A673 (cell line): ENCODE measurements around the gene IMMP2L. TPM values are rescaled to one million over a fixed set of nuclear protein-coding genes. Genes with fewer than 3 reads are reported as not detected.

Experiments
- BruUV-seq: library from RNA; stranded (reverse); fragments of 400-500 nt; replicated peaks from 2 replicates; lab custom pipeline; 2021; lab: Mats Ljungman, UMichigan
- CTCF ChIA-PET: fragments of 300-600 bp; sonication (Branson Sonifier 250); formaldehyde crosslinking; loops from one replicate; lab custom pipeline; 2022; ENCODE audit warnings: antibody characterized with exemption; lab: Charles Lee
- POLR2A ChIA-PET: fragments of 300-600 bp; sonication (Branson Sonifier 250); formaldehyde crosslinking; loops from one replicate; lab custom pipeline; 2022; ENCODE audit warnings: antibody characterized with exemption; ENCODE audit not compliant: low non-redundant PET; lab: Charles Lee
- DNase-seq: peaks from one replicate; pipeline ENCODE4 v3.0.0-alpha.2; 2015; ENCODE audit warnings: low spot score
- H3K27ac ChIP-seq: fragments of 200-600 bp; sonication (generic); 2 replicates; pipeline ENCODE4 v1.5.1; 2016; ENCODE audit warnings: mixed run types, low read depth, mild to moderate bottlenecking, mixed read lengths, antibody characterized with exemption, low read length; ENCODE audit not compliant: poor library complexity, severe bottlenecking
- H3K27me3 ChIP-seq: fragments of 200-600 bp; sonication (generic); replicated peaks from 2 replicates; pipeline ENCODE4 v1.6.1; 2017; ENCODE audit warnings: mixed run types, low read depth, mild to moderate bottlenecking, mixed read lengths, antibody characterized with exemption, low read length; ENCODE audit not compliant: insufficient read depth, poor library complexity
- H3K36me3 ChIP-seq: fragments of 200-600 bp; sonication (generic); 2 replicates; pipeline ENCODE4 v1.6.1; 2016; ENCODE audit warnings: mixed run types, mild to moderate bottlenecking, mixed read lengths, antibody characterized with exemption, low read length; ENCODE audit not compliant: insufficient read depth, poor library complexity, severe bottlenecking
- H3K4me1 ChIP-seq: fragments of 200-600 bp; sonication (generic); 2 replicates; pipeline ENCODE4 v1.6.1; 2017; ENCODE audit warnings: mixed run types, mild to moderate bottlenecking, mixed read lengths, antibody characterized with exemption, low read length; ENCODE audit not compliant: insufficient read depth, poor library complexity, severe bottlenecking
- H3K4me3 ChIP-seq: fragments of 200-600 bp; sonication (generic); 2 replicates; pipeline ENCODE4 v1.5.1; 2016; ENCODE audit warnings: low read depth, mixed run types, mild to moderate bottlenecking, mixed read lengths, low read length; ENCODE audit not compliant: poor library complexity, severe bottlenecking
- H3K9me3 ChIP-seq: fragments of 200-600 bp; sonication (generic); 2 replicates; pipeline ENCODE4 v1.6.1; 2016; ENCODE audit warnings: mixed run types, low read depth, mild to moderate bottlenecking, mixed read lengths, antibody characterized with exemption, low read length; ENCODE audit not compliant: poor library complexity, severe bottlenecking
- CTCF ChIP-seq: fragments of 300-800, 200-600 bp; sonication (generic); conservative IDR thresholded peaks from 2 replicates; pipeline ENCODE4 v1.5.1; 2017; ENCODE audit warnings: low read depth, mild to moderate bottlenecking, antibody characterized with exemption, low read length, moderate library complexity, mixed read lengths
- EZH2 ChIP-seq: fragments of 200-600 bp; sonication (generic); IDR thresholded peaks from 2 replicates; pipeline ENCODE4 v1.6.1; 2017; ENCODE audit warnings: borderline replicate concordance, low read depth, mild to moderate bottlenecking, mixed read lengths, antibody characterized with exemption, low read length; ENCODE audit not compliant: poor library complexity, severe bottlenecking
- intact Hi-C: fragments of 100-400 bp; cut with micrococcal nuclease; formaldehyde crosslinking; loops from one replicate; pipeline ENCODE4 v1.10.0; 2022; ENCODE audit not compliant: unreplicated experiment
- total RNA-seq: library from RNA; stranded (reverse); gene quantifications from 2 replicates; pipeline ENCODE4 v1.2.3, GENCODE V29; 2021

IMMP2L gene
- total RNA-seq, 1 experiment from 2014 or later: 10.0 TPM

GRCh38 chr7:111578754-111579153, 16.5 kb upstream of the IMMP2L start:
- ChIA-PET CTCF (no interaction called here), POLR2A (no interaction called here)
- no peak overlapping the region for H3K27ac ChIP-seq
- TF ChIP-seq EZH2: no peak
- TF ChIP-seq CTCF: no peak
- DNase-seq: no peak
- H3K4me1 ChIP-seq: no peaks in the 10 kb centered on the region
- no peaks in the 10 kb centered on the region for H3K9me3 ChIP-seq
- intact Hi-C loops: no loop called here
- H3K4me3 ChIP-seq: no peak overlapping the region
- no peaks in the 10 kb centered on the region for H3K27me3 ChIP-seq
- no TSS peak for BruUV-seq
- no peaks in the 10 kb centered on the region for H3K36me3 ChIP-seq

- Histone ChIP-seq H3K27ac (no peak overlapping the region), H3K36me3 (no peaks in the 10 kb centered on the region), H3K9me3 (no peaks in the 10 kb centered on the region), H3K4me3 (no peak overlapping the region), H3K27me3 (no peaks in the 10 kb centered on the region), H3K4me1 (no peaks in the 10 kb centered on the region)
- no peak for DNase-seq
- ChIA-PET CTCF (no interaction called here), POLR2A (no interaction called here)
- no TSS peak for BruUV-seq
- TF ChIP-seq EZH2: no peak
- no peak for TF ChIP-seq CTCF
- intact Hi-C loops: no loop called here
These were observed 9.4 kb upstream of the IMMP2L start for GRCh38 chr7:111571720-111572119.

GRCh38 chr7:111568870-111569462, 6.7 kb upstream of the IMMP2L start:
- H3K4me1 ChIP-seq: no peaks in the 10 kb centered on the region
- DNase-seq: no peak
- ChIA-PET CTCF (no interaction called here), POLR2A (no interaction called here)
- TF ChIP-seq EZH2: no peak
- TF ChIP-seq CTCF: no peak
- H3K9me3 ChIP-seq: no peaks in the 10 kb centered on the region
- no peak overlapping the region for H3K27ac ChIP-seq
- no peaks in the 10 kb centered on the region for H3K27me3 ChIP-seq
- H3K36me3 ChIP-seq: no peaks in the 10 kb centered on the region
- BruUV-seq: no TSS peak
- intact Hi-C loops: no loop called here
- no peak overlapping the region for H3K4me3 ChIP-seq
